GM18951 (cell line): Measurements from ENCODE around the gene LIMK1.

Experiments used
- POLR2A ChIP-seq: IDR thresholded peaks from 4 replicates; pipeline ENCODE4 v1.6.1; 2011; ENCODE audit warnings: mild to moderate bottlenecking; ENCODE audit not compliant: insufficient read length, insufficient read depth; ENCODE audit errors: extremely low read depth
- in situ Hi-C: fragments of 300-500 bp; cut with MboI; formaldehyde crosslinking; loops from one replicate; pipeline ENCODE4 v1.12.0; 2022; ENCODE audit warnings: low sequenced_read_pairs, mixed read lengths, inconsistent platforms; ENCODE audit not compliant: unreplicated experiment

The LIMK1 gene

DNA sequence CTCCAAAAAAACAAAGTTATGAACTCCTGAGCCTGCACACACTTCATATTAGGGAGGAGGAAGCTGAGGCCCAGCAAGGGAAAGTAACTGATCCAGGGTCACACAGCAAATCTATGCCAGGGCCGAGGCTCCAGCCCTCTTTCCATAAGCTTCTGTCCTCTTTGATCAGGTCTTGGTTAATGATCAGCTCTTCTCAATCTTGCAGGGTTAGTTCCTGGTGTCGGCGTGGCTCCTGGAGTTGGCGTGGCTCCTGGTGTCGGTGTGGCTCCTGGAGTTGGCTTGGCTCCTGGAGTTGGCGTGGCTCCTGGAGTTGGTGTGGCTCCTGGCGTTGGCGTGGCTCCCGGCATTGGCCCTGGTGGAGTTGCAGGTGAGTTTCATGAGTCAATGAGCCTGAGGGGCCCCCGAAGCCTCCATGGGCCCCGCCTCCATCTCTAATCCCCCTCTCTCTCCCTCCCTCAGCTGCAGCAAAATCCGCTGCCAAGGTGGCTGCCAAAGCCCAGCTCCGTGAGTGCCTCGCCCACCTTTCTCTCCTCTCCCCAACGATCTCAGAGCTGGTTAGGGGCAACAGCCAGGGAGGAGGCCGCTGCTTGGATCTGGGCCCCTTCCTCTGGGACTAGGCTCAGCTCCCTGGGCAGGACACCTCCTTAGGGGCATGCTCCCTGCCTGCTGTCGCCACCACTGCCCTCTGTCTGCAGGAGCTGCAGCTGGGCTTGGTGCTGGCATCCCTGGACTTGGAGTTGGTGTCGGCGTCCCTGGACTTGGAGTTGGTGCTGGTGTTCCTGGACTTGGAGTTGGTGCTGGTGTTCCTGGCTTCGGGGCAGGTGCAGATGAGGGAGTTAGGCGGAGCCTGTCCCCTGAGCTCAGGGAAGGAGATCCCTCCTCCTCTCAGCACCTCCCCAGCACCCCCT lies 23.7 kb upstream of the LIMK1 start:
- in situ Hi-C loops: loop anchor here (10.0 kb wide), 1 partner anchor 115 kb away; the partner anchor contains the start of gene EIF4H
- TF ChIP-seq POLR2A: no peak

DNA sequence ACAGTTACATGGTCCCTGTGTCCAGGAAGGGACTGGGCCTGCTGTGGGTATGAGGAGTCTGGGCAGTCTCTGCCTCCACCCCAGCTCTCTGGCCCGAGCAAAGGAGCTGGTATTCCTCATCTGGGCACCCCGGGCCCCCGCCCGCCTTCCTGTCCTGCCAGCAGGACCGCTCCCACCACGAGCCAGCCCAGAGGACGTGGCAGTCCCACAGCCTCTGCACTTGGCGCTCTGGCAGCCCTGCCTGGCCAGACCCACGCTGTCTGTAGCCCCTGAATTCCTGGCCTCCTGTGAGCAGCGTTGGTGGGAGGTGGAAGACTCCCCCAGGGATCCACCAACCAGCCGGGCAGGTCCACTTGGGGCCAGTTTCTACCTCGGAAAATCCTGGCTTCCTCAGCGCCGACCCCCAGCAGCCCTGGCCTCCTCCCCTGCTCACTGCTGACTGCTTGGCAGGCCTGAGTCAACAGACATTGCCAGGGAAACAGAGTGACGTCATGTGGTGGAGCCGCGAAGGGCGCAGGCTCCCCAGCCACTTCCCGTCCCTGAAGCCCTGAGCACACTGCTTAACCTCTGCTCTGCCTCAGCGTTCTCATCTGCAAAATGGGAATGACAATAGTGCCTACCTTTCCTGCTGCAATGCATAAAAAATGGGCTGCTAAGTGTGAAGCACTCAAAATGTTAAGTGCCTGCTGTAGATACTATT lies 21.6 kb upstream of the LIMK1 start:
- no peak for TF ChIP-seq POLR2A
- in situ Hi-C loops: no loop called here

DNA sequence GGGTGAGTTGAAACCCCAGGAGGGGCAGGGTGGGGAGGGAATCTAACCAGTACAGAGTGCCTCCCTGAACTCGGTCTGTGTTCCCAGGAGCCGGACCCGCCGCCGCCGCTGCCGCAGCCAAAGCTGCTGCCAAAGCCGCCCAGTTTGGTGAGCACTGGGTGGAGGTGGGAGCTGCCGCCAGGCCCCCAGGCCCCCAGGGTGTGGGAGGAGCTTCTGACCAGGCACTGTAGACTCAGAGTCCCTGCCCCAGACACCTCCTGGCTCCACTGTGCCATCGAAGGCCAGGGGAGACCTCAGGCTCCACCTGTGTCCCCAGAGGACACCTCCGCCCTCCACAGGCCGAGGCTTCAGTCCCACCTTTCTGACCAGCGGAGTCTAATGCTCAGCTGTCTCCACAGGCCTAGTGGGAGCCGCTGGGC lies 20.4 kb upstream of the LIMK1 start:
- TF ChIP-seq POLR2A: no peak
- in situ Hi-C loops: no loop called here

DNA sequence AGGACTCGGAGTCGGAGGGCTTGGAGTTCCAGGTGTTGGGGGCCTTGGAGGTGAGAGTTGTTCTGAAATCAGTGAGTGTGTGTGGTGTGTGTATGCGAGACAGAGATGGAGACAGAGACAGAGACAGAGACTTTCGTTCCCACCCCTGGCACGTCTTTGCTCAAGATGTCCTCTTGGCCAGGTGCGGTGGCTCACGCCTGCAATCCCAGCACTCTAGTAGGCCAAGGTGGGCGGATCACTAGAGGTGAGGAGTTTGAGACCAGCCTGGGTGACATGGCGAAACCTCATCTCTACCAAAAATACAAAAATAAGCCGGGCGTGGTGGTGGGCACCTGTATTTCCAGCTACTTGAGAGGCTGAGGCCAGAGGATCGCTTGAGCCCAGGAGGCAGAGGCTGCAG lies 20.0 kb upstream of the LIMK1 start:
- in situ Hi-C loops: no loop called here

DNA sequence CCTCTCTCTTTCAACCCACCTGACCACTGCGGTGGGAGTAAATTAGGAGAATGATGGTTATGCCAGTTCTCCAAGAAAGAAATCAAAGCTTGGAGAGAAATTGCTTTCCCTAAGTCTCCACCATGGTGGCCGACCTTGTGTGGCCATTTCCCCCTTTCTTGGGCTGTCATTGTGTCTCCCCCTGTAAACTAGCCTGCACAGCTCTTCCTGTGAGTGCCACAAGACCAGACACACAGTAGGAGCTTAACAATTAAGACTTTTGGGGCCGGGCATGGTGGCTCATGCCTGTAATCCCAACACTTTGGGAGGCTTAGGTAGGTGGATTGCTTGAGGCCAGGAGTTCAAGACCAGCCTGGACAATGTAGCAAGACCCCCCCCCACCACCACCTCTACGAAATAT lies 18.9 kb upstream of the LIMK1 start:
- TF ChIP-seq POLR2A: no peak
- in situ Hi-C loops: no loop called here

More for the DNA sequence above, 20.0 kb upstream of the LIMK1 start:
- no peak for TF ChIP-seq POLR2A

DNA sequence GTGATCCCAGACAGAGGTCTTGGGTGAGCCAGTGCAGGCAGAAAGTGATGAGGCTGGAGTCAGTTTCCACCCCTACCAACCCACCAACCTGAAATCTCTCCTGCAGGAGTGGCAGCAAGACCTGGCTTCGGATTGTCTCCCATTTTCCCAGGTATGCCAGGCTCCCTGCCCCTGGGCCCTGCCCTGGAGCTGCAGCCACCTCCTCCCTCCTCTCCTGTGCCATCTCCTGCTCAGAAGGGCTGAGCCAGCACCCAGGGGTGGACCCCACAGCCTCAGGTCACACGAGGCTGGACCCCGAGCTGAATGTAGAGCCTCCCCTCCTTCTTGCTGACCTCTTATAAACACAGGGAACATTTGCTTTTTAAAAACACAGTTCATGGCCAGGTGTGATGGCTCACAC lies 17.0 kb upstream of the LIMK1 start:
- TF ChIP-seq POLR2A: no peak
- in situ Hi-C loops: no loop called here

DNA sequence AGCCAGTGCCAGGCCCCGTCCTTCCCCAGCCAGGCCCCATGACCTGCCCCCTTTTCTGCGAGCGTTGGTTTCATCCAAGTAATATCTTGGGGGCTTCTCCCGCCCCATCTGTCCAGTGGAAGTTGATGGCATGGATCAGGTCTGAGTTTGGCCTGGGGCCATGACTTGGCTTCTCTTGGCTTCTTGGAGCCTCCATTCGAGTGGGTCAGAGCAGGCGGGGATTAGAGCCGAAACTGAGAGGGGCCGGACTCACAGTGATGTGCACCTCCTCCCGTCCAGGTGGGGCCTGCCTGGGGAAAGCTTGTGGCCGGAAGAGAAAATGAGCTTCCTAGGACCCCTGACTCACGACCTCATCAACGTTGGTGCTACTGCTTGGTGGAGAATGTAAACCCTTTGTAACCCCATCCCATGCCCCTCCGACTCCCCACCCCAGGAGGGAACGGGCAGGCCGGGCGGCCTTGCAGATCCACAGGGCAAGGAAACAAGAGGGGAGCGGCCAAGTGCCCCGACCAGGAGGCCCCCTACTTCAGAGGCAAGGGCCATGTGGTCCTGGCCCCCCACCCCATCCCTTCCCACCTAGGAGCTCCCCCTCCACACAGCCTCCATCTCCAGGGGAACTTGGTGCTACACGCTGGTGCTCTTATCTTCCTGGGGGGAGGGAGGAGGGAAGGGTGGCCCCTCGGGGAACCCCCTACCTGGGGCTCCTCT lies 15.1 kb upstream of the LIMK1 start:
- in situ Hi-C loops: no loop called here
- TF ChIP-seq POLR2A: no peak

DNA sequence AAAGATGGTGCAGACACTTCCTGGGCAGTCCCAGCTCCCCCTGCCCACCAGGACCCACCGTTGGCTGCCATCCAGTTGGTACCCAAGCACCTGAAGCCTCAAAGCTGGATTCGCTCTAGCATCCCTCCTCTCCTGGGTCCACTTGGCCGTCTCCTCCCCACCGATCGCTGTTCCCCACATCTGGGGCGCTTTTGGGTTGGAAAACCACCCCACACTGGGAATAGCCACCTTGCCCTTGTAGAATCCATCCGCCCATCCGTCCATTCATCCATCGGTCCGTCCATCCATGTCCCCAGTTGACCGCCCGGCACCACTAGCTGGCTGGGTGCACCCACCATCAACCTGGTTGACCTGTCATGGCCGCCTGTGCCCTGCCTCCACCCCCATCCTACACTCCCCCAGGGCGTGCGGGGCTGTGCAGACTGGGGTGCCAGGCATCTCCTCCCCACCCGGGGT lies 14.5 kb upstream of the LIMK1 start:
- no peak for TF ChIP-seq POLR2A
- in situ Hi-C loops: no loop called here

DNA sequence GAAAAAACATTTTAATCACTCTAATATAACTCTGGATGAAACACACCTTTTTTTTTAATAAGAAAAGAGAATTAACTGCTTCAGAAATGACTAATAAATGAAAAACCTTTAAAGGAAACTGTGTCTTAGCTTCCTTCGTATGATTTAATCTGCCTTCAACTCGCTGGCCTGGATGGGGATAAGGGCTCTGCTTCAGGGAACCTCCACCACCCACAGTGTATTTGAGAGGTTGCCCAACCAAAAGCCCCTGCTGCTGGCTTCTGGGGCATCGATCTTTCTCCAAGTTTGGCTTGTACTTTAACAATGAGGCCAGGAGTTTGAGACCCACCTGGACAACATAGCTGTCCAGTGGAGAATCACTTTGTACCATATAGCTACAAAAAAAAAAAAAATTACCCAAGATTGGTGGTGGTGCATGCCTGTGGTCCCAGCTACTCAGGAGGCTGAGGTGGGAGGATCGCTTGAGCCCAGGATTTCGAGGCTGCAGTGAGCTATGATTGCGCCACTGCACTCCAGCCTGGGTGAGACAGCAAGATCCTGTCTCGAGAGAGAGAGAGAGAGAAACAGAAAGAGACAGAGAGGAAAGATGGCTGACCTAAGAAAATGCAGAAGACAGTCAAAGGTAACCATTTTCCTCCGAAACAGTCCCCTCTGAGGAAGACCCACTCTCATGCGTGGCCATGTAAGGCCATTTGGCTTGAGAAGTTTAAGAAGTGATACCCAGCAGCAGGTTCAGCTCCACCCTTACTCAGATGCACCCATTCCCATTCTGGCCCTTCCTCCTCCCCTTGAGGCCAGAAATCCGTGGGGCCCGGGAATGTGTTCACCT lies 13.6 kb upstream of the LIMK1 start:
- in situ Hi-C loops: loop anchor here (10.0 kb wide), 1 partner anchor 115 kb away; no protein-coding TSS in a partner anchor
- TF ChIP-seq POLR2A: no peak

DNA sequence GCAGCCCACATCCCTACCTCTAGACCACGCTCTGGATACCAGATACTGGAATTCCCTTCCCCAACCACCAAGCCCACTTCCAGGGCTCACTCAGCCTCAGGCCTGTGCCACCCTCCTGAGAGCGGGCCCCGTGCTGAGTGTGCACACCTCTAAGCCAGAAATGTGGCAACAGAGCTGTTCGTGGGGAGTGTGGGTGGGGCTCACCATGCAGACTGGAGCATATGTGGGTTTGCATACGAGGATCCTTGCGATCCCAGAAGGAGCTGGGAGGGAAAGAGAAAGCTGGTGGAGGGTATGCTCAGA lies 13.0 kb upstream of the LIMK1 start:
- in situ Hi-C loops: loop anchor here (10.0 kb wide), 1 partner anchor 114 kb away; no protein-coding TSS in a partner anchor
- no peak for TF ChIP-seq POLR2A

DNA sequence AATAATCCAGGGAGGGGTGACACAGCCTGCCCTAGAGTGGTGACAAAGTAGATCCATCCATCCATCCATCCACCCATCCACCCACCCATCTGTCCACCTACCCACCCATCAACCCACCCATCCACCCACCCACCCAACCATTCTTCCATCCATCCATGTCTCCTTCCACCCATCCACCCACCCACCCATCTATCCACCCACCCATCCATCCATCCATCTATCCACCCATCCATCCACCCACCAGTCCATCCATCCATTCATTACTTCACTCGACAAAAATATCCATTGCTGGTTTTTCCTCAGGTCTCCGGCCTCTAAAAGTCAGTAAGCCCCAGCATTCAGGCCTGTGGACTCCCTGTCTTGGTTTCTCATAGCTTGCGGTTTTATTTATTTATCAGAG lies 12.5 kb upstream of the LIMK1 start:
- no peak for TF ChIP-seq POLR2A
- in situ Hi-C loops: loop anchor here (10.0 kb wide), 1 partner anchor 114 kb away; no protein-coding TSS in a partner anchor

DNA sequence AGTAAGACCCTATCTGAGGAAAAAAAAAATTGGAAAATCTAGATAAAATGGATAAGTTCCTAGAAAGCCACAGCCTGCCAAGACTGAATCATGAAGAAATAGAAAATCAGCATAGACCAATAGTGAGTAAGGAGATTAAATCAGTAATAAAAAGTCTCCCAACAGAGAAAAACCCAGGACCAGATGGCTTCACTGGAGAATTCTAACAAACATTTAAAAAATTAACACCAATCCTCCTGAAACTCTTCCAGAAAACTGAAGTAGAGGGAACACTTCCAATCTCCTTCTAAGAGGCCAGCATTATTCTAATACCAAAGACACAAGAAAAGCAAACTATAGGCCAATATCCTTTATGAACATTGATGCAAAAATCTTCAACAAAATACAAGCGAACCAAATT lies 8.8 kb upstream of the LIMK1 start:
- TF ChIP-seq POLR2A: no peak
- in situ Hi-C loops: loop anchor here (10.0 kb wide), 1 partner anchor 110 kb away; no protein-coding TSS in a partner anchor
